HEK293T (cell line): Measurements from ENCODE around the gene MAPK7.

Source experiments
- CTCF ChIA-PET: fragments of 350-600 bp; formaldehyde crosslinking; extraction: SDS; loops from one replicate; lab custom pipeline; 2021; ENCODE audit warnings: antibody characterized with exemption, inconsistent platforms; lab: Yijun Ruan, JAX
- POLR2A ChIA-PET: fragments of 350-600 bp; formaldehyde crosslinking; extraction: SDS; loops from one replicate; lab custom pipeline; 2020; ENCODE audit warnings: antibody characterized with exemption, inconsistent platforms; lab: Yijun Ruan, JAX
- DNase-seq: peaks from one replicate; pipeline ENCODE4 v3.0.0; 2012; ENCODE audit warnings: mixed read lengths; ENCODE audit errors: extremely low spot score
- ARNT ChIP-seq: fragments of 450-650 bp; IDR thresholded peaks from 2 replicates; pipeline ENCODE4 v1.6.1; 2017; ENCODE audit warnings: mild to moderate bottlenecking
- BHLHE40 ChIP-seq: fragments of 450-650 bp; IDR thresholded peaks from 2 replicates; pipeline ENCODE4 v1.6.1; 2016; ENCODE audit warnings: mild to moderate bottlenecking, moderate library complexity, borderline replicate concordance
- CTBP1 ChIP-seq: fragments of 450-650 bp; IDR thresholded peaks from 2 replicates; pipeline ENCODE4 v1.6.1; 2016; ENCODE audit warnings: borderline replicate concordance
- ELF4 ChIP-seq: fragments of 450-650 bp; IDR thresholded peaks from 2 replicates; pipeline ENCODE4 v1.6.1; 2017; ENCODE audit warnings: antibody characterized with exemption
- FOXA1 ChIP-seq: fragments of 450-650 bp; IDR thresholded peaks from 2 replicates; pipeline ENCODE4 v1.6.1; 2016; ENCODE audit warnings: mild to moderate bottlenecking
- FOXK2 ChIP-seq: fragments of 450-650 bp; IDR thresholded peaks from 2 replicates; pipeline ENCODE4 v1.6.1; 2016; ENCODE audit warnings: mild to moderate bottlenecking
- FOXM1 ChIP-seq: fragments of 450-650 bp; IDR thresholded peaks from 2 replicates; pipeline ENCODE4 v1.6.1; 2017; ENCODE audit warnings: mild to moderate bottlenecking, borderline replicate concordance
- HDGF ChIP-seq: fragments of 450-650 bp; IDR thresholded peaks from 2 replicates; pipeline ENCODE4 v1.6.1; 2017; ENCODE audit warnings: antibody characterized with exemption, borderline replicate concordance
- L3MBTL2 ChIP-seq: fragments of 450-650 bp; conservative IDR thresholded peaks from 2 replicates; pipeline ENCODE4 v1.6.1; 2016; ENCODE audit warnings: mild to moderate bottlenecking
- LEF1 ChIP-seq: fragments of 450-650 bp; IDR thresholded peaks from 2 replicates; pipeline ENCODE4 v1.6.1; 2017; ENCODE audit warnings: mild to moderate bottlenecking, borderline replicate concordance
- NFRKB ChIP-seq: fragments of 450-650 bp; IDR thresholded peaks from 2 replicates; pipeline ENCODE4 v1.6.1; 2016; ENCODE audit warnings: mild to moderate bottlenecking, moderate library complexity
- SP1 ChIP-seq: fragments of 450-650 bp; IDR thresholded peaks from 2 replicates; pipeline ENCODE4 v1.6.1; 2017
- SUZ12 ChIP-seq: fragments of 450-650 bp; IDR thresholded peaks from 2 replicates; pipeline ENCODE4 v1.6.1; 2016; ENCODE audit warnings: mild to moderate bottlenecking
- TARDBP ChIP-seq: fragments of 450-650 bp; IDR thresholded peaks from 2 replicates; pipeline ENCODE4 v1.6.1; 2016
- ZNF384 ChIP-seq: fragments of 450-650 bp; IDR thresholded peaks from 2 replicates; pipeline ENCODE4 v1.6.1; 2016
- TF ChIP-seq, protein P1 (sequence below): fragments of 450-650 bp; IDR thresholded peaks from 2 replicates; pipeline ENCODE4 v1.6.1; 2016

MAPK7 gene

DNA sequence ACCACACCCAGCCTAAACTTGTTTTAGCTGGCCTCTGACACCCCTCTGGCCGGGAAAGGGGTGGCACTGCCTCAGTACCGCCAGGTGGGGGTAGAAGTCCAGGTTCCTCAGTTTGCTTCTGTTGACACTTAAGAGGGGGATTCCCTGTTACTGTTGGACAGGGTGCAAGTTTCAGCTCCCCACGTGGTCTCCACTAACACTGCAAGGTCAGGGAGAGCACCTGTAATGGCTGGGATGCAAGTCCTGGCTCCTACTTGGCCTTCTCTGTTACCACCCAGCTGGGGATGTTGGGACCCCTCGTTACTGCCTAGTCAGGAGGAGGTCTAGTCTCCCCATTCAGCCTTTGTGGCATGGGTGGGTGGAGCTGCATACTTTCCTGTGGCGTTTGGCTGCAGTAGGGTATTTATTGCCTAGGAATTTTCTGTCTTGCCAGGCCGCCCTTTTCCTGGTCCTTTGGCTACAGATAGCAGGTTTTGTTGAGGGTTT lies 19.3 kb downstream of the MAPK7 start:
- CTCF ChIA-PET: interaction anchor here (0.5 to 1.3 kb wide), 3 partner anchors 20 to 71 kb away, joined by 3 to 6 read pairs (median 3); partner anchors contain the start of gene B9D1
- DNase-seq: no peak
- TF ChIP-seq FOXA1 (no peak), LEF1 (no peak), NFRKB (no peak), ARNT (no peak), CTBP1 (no peak), FOXK2 (no peak), FOXM1 (no peak), SP1 (no peak), ZNF384 (no peak)
- POLR2A ChIA-PET: interaction anchor here (3.0 kb wide), 1 partner anchor 19 kb away, joined by 12 read pairs; the partner anchor contains the start of gene MAPK7

DNA sequence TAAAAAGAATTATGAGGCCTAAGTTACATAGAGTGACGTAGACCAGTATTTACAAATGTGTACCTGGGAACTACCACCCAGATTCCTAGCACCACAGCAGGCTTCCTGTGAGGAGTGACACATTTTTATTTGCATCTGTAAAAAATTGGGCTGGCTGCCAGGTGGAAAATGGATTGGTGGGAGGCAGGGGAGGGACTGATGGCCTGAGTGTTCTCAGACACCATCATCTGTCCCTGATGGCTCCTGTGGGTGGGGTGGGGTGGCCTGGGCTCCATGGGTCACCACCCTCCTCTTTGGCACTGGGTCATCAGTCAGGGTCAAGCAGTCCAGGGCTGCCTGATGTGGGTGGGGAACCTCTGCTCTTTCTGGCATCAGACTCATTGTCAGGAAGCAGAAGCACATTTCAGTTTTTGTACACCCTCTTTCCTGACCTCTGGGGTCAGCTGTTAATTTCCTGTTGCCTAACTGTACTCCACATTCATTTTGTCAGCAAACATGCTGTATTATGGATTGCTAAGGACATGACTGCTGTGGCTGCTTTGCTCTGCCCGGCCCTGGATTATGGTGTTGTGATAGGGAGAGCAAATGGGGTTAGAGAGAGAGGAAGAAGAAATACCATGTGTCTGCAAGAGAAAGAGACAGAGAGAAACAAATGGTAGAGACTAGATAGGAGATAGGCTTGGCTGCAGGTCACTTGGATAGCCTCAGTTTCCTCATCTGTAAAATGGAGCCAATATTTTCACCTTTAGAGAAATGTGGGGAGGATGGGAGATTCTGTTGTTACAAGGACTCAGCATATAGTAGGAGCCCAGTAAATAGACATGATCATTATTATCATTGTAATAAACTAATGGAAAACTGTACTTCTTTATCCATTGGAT lies 20.2 kb downstream of the MAPK7 start:
- DNase-seq: no peak
- POLR2A ChIA-PET: interaction anchor here (3.0 kb wide), 1 partner anchor 20 kb away, joined by 12 read pairs; the partner anchor contains the start of gene MAPK7
- CTCF ChIA-PET: no interaction called here
- TF ChIP-seq ZNF384 (no peak), ELF4 (no peak)
- TF ChIP-seq, protein P1, sequence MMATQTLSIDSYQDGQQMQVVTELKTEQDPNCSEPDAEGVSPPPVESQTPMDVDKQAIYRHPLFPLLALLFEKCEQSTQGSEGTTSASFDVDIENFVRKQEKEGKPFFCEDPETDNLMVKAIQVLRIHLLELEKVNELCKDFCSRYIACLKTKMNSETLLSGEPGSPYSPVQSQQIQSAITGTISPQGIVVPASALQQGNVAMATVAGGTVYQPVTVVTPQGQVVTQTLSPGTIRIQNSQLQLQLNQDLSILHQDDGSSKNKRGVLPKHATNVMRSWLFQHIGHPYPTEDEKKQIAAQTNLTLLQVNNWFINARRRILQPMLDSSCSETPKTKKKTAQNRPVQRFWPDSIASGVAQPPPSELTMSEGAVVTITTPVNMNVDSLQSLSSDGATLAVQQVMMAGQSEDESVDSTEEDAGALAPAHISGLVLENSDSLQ: no peak

DNA sequence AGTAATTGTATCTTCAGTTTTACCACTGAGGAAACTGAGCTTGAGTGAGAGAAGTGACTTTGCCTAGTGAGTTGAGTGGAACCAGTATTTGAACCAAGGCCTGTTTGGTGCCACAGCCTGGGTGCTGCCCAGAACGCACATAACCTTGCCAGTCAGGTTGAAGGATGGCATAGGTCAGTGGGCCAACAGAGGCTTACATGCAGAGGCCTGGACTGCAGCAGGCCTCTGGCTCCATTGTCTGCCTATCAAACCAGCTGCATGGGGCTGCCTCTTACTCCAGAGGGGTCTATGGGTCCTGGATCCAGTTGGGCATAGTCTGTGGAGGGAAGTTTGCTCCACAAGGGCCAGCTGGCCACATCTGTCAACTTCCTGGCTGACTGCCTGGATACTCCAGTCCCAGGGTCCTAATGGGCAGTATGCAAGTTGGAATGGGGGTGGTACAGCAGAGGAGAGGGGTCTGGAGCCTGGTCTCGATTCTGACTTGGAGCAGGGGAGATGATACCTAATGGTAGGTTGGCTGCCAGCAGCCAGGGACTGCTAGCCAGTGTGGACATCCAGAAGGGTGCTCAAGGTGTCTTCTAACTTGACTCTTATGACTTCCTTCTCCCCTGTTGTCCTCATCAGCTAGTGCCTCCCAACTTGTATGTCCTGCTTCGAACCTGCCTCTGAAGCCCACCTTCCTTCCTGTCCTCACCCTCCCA lies 21.6 kb downstream of the MAPK7 start:
- no peak for DNase-seq
- TF ChIP-seq FOXA1 (no peak), FOXM1 (no peak), ZNF384 (no peak)
- TF ChIP-seq, protein P1: no peak
- POLR2A ChIA-PET: interaction anchor here (1.3 to 3.6 kb wide), 3 partner anchors 8 to 22 kb away, joined by 3 to 26 read pairs (median 3); partner anchors contain the start of gene MAPK7
- CTCF ChIA-PET: no interaction called here

DNA sequence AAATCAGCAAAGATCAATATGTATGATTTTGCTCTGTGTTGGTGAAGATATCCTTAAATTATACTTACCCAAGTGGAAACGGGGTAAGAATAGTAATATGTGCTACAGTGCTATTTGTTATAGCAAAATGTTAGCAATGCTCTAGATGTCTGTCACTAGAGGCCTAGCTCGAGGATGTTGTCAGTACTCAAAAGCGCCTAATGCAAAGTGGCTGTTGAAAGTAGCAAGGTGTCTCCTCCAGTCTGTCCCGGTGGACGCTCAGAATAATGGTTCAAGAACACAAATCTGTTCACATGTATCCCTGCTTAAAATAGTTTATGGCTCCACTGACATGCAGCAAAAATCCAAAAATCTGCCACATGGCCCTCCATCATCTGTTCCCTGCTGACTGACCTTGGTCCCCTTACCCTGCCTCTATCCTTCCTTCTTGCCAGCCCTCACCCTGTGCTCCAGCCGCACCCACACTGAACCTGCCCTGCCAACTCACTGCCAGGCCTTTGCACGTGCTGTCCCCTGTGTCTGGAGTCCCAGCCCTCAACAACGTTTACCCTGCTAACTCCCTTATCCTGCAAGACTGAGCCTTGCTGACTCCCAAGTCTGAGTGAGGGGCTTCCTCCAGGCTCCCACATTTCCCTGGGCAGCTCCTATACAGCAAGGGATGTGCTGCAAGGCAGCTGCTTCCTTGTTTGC lies 23.2 kb downstream of the MAPK7 start:
- ChIA-PET CTCF (interaction anchor here (0.6 to 1.0 kb wide), 2 partner anchors 38 to 212 kb away, joined by 3 to 4 read pairs; no protein-coding TSS in a partner anchor), POLR2A (interaction anchor here (1.4 to 3.6 kb wide), 2 partner anchors 9 to 23 kb away, joined by 3 to 26 read pairs; partner anchors contain the start of gene MAPK7)
- no peak for DNase-seq
- no peak for TF ChIP-seq CTBP1
- no peak for TF ChIP-seq SUZ12
- TF ChIP-seq FOXK2: no peak
- no peak for TF ChIP-seq FOXA1
- TF ChIP-seq TARDBP: no peak
- no peak for TF ChIP-seq HDGF
- TF ChIP-seq L3MBTL2: no peak

DNA sequence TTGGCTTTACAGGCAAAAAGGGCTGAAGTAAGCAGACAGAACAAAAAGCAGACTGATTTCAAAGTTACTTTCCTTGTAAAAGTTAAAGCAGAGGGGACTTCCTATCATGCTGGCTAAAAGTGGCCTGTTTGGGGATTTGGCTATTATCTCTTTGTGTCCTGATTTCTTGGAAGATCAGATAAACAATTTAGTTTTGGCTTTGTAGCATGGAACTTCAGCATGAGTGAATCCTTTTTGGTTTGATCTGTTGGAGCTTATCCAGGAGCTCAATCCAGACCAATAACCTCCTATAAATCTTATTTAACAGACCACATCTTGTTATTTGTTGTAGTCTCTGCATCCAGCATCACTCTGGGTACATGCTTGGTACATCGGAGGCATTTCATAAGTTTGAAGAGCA lies 23.9 kb downstream of the MAPK7 start:
- ChIA-PET CTCF (interaction anchor here (0.6 to 1.0 kb wide), 2 partner anchors 39 to 212 kb away, joined by 3 to 4 read pairs; no protein-coding TSS in a partner anchor), POLR2A (interaction anchor here (1.4 to 3.6 kb wide), 2 partner anchors 16 to 24 kb away, joined by 3 to 26 read pairs; partner anchors contain the start of gene MAPK7)
- no peak for TF ChIP-seq SUZ12
- TF ChIP-seq LEF1: no peak
- TF ChIP-seq ZNF384: no peak
- no peak for TF ChIP-seq HDGF
- no peak for TF ChIP-seq CTBP1
- no peak for TF ChIP-seq ELF4
- TF ChIP-seq NFRKB: no peak
- no peak for TF ChIP-seq BHLHE40
- TF ChIP-seq L3MBTL2: no peak
- no peak for DNase-seq

DNA sequence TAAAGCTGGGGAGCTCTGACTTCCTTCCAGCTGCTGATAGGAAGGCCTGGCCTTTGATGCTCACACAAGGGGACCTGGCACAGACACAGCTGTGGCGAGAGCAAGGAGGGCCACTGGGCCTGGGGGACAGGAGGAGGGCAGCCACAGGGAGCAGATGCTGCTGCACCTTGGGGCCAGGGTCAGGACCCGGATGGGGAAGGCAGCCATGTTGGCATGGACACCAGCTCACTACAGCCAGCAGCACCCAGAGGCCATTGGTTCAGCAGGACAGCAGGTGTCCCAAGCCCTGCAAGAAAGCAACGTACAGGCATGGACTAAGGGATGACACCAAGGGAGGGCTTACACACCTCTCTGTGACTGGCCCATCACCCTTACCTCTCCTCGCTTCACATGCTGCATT lies 24.7 kb downstream of the MAPK7 start:
- no peak for TF ChIP-seq ZNF384
- no peak for TF ChIP-seq ARNT
- no peak for TF ChIP-seq HDGF
- no peak for TF ChIP-seq LEF1
- no peak for TF ChIP-seq FOXK2
- TF ChIP-seq ELF4: no peak
- no peak for TF ChIP-seq CTBP1
- no peak for TF ChIP-seq FOXA1
- TF ChIP-seq NFRKB: no peak
- TF ChIP-seq SUZ12: no peak
- TF ChIP-seq BHLHE40: no peak
- no peak for TF ChIP-seq TARDBP
- TF ChIP-seq, protein P1: no peak
- TF ChIP-seq SP1: no peak
- no peak for TF ChIP-seq FOXM1
- ChIA-PET POLR2A (interaction anchor here (1.4 to 3.6 kb wide), 2 partner anchors 17 to 25 kb away, joined by 3 to 26 read pairs; partner anchors contain the start of gene MAPK7), CTCF (no interaction called here)
- DNase-seq: no peak
